K562 (cell line): Measurements from ENCODE around the gene MED14. TPM values are rescaled to one million over a fixed set of nuclear protein-coding genes. Genes with fewer than 3 reads are reported as not detected.

ENCODE experiments used
- ARID1B ChIP-seq: fragments of 450-650 bp; IDR thresholded peaks from 2 replicates; pipeline ENCODE4 v1.6.1; 2016; ENCODE audit warnings: antibody characterized with exemption, mild to moderate bottlenecking, inconsistent platforms
- ARID2 ChIP-seq: fragments of 450-650 bp; IDR thresholded peaks from 2 replicates; pipeline ENCODE4 v1.6.1; 2017; ENCODE audit warnings: antibody characterized with exemption, mild to moderate bottlenecking
- DPF2 ChIP-seq: fragments of 450-650 bp; IDR thresholded peaks from 2 replicates; pipeline ENCODE4 v1.6.1; 2016
- EP300 ChIP-seq: IDR thresholded peaks from 2 replicates; pipeline ENCODE4 v1.6.1; 2012; ENCODE audit warnings: low read length, improper control_type of control experiment
- EWSR1 ChIP-seq: fragments of 450-650 bp; IDR thresholded peaks from 2 replicates; pipeline ENCODE4 v1.6.1; 2018; ENCODE audit warnings: borderline replicate concordance, mild to moderate bottlenecking, low read depth, moderate library complexity; ENCODE audit not compliant: partially characterized antibody
- GABPB2 ChIP-seq: fragments of 250-450 bp; sonication (Bioruptor Pico); conservative IDR thresholded peaks from 2 replicates; pipeline ENCODE4 v1.5.1; 2021; ENCODE audit warnings: mild to moderate bottlenecking
- HES1 ChIP-seq: fragments of 450-650 bp; IDR thresholded peaks from 2 replicates; pipeline ENCODE4 v1.6.1; 2016; ENCODE audit warnings: low read depth, mild to moderate bottlenecking, moderate library complexity
- NUFIP1 ChIP-seq: fragments of 450-650 bp; IDR thresholded peaks from 2 replicates; pipeline ENCODE4 v1.6.1; 2018; ENCODE audit not compliant: partially characterized antibody
- PHF21A ChIP-seq: fragments of 450-650 bp; IDR thresholded peaks from 2 replicates; pipeline ENCODE4 v1.6.1; 2017; ENCODE audit warnings: low read depth, borderline replicate concordance
- ZNF140 ChIP-seq: fragments of 250-450 bp; sonication (Bioruptor Pico); IDR thresholded peaks from 2 replicates; pipeline ENCODE4 v1.8.0; 2021; ENCODE audit warnings: moderate library complexity, mild to moderate bottlenecking, inconsistent platforms
- ZNF184 ChIP-seq: sonication (generic); formaldehyde crosslinking; IDR thresholded peaks from 2 replicates; pipeline ENCODE4 v1.5.0; 2020; ENCODE audit warnings: missing genetic modification reagents
- ZNF785 ChIP-seq: fragments of 250-450 bp; sonication (Bioruptor Pico); IDR thresholded peaks from 2 replicates; pipeline ENCODE4 v1.4.0; 2020; ENCODE audit warnings: mild to moderate bottlenecking
- polyA plus RNA-seq, 8 experiments: library from polyadenylated mRNA; depleted of rRNA in 4 of 8; stranded (reverse) in 5 of 8; unstranded in 3 of 8; fragments of >200 nt; fragmentation: Nextera tagmentation in 2 of 8; fragmentation: Illumina TruSeq in 1 of 8; extraction: Ambion mirVana in 2 of 8; extraction: Trizol in 1 of 8; gene quantifications; 2 replicates each; pipeline versions ENCODE4 v1.2.1 to v1.2.3, GENCODE V29; 2011 to 2014; ENCODE audit warnings: inconsistent platforms in 1 of 8, missing spikeins in 1 of 8
- total RNA-seq, 7 experiments: library from RNA; depleted of rRNA in 6 of 7; stranded (reverse); fragments of >200 nt in 6 of 7; fragmentation: Illumina TruSeq in 2 of 7; extraction: Trizol in 2 of 7; gene quantifications; 2 replicates each; pipeline versions ENCODE4 v1.2.1 to v1.2.3, GENCODE V29; 2011 to 2021; ENCODE audit warnings: low replicate concordance in 1 of 7
- TF ChIP-seq, protein P1 (sequence below): fragments of 250-450 bp; sonication (Bioruptor Pico); IDR thresholded peaks from 2 replicates; pipeline ENCODE4 v1.8.0; 2022; ENCODE audit warnings: moderate library complexity, mild to moderate bottlenecking, inconsistent platforms
- TF ChIP-seq, protein P2 (sequence below): fragments of 200-400 bp; formaldehyde crosslinking; IDR thresholded peaks from 2 replicates; pipeline ENCODE4 v1.6.1; 2017; ENCODE audit warnings: mild to moderate bottlenecking, low read depth, low read length, moderate library complexity
- TF ChIP-seq, protein P3 (sequence below): fragments of 450-650 bp; formaldehyde crosslinking; IDR thresholded peaks from 2 replicates; pipeline ENCODE4 v1.4.0; 2020; ENCODE audit warnings: mild to moderate bottlenecking, moderate library complexity
- TF ChIP-seq, protein P4 (sequence below): fragments of 450-650 bp; IDR thresholded peaks from 2 replicates; pipeline ENCODE4 v1.6.1; 2016; ENCODE audit warnings: antibody characterized with exemption

MED14 gene
- total and polyA plus RNA-seq, 9 of the 15 experiments (the other 6 are each of a cell fraction or from before 2014, with no cell fraction given) = 9.2 to 35.3 (median 18.7) TPM

DNA sequence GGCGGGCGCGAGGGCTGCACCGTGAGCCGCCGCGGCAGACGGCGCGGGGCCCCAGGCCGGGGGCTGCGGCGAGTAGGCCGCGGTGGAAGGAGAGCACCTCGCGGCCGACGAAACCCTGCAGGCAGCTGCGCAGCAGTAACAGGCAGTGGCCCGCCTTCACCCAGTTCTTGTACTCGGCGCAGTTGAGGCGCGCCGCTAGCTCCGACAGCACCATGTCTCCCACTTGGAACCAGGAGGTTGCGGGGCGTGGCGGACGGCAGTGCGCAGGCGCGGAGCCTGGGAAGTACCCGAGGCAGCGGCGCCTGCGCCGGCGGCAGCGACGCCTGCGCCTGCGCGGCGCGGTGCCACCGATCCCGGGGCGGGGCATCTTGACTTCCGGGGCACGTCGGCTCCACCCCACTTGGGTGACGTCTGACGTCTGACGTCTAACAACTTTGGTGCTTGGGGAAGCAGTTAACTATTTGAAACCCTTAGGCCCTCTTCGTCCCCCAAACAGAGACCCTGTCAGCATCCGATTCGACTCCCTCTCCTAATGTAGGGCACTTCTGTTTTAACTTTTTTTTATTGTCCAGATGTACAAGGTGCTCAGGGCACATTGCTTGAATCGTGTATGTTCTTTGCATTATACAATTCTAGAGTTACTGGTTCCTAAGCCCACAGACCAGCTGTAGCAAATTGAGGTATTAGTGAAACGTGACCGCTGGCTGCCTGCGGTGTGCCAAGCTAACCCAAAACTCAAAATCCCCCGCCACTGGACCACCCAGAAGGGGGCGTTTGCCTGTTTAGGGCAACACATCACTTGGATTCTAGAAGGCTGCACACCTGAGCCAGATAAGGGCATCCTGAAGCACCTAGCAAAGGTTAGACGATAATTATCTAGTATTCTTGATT, 87.8 kb downstream of the MED14 start, which contains the start of gene CXorf38 (continued):
- TF ChIP-seq, protein P1, sequence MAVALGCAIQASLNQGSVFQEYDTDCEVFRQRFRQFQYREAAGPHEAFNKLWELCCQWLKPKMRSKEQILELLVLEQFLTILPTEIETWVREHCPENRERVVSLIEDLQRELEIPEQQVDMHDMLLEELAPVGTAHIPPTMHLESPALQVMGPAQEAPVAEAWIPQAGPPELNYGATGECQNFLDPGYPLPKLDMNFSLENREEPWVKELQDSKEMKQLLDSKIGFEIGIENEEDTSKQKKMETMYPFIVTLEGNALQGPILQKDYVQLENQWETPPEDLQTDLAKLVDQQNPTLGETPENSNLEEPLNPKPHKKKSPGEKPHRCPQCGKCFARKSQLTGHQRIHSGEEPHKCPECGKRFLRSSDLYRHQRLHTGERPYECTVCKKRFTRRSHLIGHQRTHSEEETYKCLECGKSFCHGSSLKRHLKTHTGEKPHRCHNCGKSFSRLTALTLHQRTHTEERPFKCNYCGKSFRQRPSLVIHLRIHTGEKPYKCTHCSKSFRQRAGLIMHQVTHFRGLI (CRISPR knock-in tag) = no peak
- TF ChIP-seq GABPB2 (CRISPR knock-in tag) (no peak), ZNF184 (no peak), ZNF785 (no peak), PHF21A (no peak), EP300 (no peak), ZNF140 (CRISPR knock-in tag) (no peak), DPF2 (no peak), ARID1B (no peak), HES1 (no peak), NUFIP1 (no peak), ARID2 (no peak), EWSR1 (no peak)
- TF ChIP-seq, protein P2, sequence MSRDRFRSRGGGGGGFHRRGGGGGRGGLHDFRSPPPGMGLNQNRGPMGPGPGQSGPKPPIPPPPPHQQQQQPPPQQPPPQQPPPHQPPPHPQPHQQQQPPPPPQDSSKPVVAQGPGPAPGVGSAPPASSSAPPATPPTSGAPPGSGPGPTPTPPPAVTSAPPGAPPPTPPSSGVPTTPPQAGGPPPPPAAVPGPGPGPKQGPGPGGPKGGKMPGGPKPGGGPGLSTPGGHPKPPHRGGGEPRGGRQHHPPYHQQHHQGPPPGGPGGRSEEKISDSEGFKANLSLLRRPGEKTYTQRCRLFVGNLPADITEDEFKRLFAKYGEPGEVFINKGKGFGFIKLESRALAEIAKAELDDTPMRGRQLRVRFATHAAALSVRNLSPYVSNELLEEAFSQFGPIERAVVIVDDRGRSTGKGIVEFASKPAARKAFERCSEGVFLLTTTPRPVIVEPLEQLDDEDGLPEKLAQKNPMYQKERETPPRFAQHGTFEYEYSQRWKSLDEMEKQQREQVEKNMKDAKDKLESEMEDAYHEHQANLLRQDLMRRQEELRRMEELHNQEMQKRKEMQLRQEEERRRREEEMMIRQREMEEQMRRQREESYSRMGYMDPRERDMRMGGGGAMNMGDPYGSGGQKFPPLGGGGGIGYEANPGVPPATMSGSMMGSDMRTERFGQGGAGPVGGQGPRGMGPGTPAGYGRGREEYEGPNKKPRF = no peak
- TF ChIP-seq, protein P3, sequence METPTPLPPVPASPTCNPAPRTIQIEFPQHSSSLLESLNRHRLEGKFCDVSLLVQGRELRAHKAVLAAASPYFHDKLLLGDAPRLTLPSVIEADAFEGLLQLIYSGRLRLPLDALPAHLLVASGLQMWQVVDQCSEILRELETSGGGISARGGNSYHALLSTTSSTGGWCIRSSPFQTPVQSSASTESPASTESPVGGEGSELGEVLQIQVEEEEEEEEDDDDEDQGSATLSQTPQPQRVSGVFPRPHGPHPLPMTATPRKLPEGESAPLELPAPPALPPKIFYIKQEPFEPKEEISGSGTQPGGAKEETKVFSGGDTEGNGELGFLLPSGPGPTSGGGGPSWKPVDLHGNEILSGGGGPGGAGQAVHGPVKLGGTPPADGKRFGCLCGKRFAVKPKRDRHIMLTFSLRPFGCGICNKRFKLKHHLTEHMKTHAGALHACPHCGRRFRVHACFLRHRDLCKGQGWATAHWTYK (CRISPR knock-in tag) = no peak
- TF ChIP-seq, protein P4, sequence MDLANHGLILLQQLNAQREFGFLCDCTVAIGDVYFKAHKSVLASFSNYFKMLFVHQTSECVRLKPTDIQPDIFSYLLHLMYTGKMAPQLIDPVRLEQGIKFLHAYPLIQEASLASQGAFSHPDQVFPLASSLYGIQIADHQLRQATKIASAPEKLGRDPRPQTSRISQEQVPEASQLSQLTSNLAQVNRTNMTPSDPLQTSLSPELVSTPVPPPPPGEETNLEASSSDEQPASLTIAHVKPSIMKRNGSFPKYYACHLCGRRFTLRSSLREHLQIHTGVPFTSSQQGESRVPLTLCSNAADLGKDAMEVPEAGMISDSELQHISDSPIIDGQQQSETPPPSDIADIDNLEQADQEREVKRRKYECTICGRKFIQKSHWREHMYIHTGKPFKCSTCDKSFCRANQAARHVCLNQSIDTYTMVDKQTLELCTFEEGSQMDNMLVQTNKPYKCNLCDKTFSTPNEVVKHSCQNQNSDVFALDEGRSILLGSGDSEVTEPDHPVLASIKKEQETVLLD = peak; percentile 85; the same call in 1 of the 2 replicates
